IPS DF 4.7 (cell line): ENCODE measurements around the gene PDE1A.

Source experiments
- DNase-seq: peaks from one replicate; pipeline ENCODE4 v3.0.0-alpha.2; 2013; ENCODE audit warnings: low spot score; ENCODE audit errors: extremely low read depth

PDE1A gene

GRCh38 chr2:182210669-182211068, 216.2 kb downstream of the PDE1A start:
- no peak for DNase-seq

- DNase-seq, result no peak
These were observed 218.4 kb downstream of the PDE1A start for GRCh38 chr2:182208421-182208820.

- DNase-seq, result no peak
These were observed 219.6 kb downstream of the PDE1A start for GRCh38 chr2:182207049-182207746.

- DNase-seq, result no peak
These were observed 229.3 kb downstream of the PDE1A start for GRCh38 chr2:182197529-182197928.

- no peak for DNase-seq
These were observed 233.5 kb downstream of the PDE1A start for GRCh38 chr2:182193291-182193690.

GRCh38 chr2:182191061-182191460, 235.8 kb downstream of the PDE1A start:
- no peak for DNase-seq

GRCh38 chr2:182187130-182187529, 239.7 kb downstream of the PDE1A start:
- no peak for DNase-seq

GRCh38 chr2:182186132-182186735, 240.6 kb downstream of the PDE1A start:
- DNase-seq, result no peak

GRCh38 chr2:182182436-182182835, 244.4 kb downstream of the PDE1A start:
- DNase-seq, result no peak

GRCh38 chr2:182181381-182181780, 245.5 kb downstream of the PDE1A start:
- DNase-seq, result no peak

GRCh38 chr2:182179176-182179575, 247.7 kb downstream of the PDE1A start:
- DNase-seq, result no peak

- DNase-seq, result no peak
These were observed 252.8 kb downstream of the PDE1A start for GRCh38 chr2:182173944-182174622.

GRCh38 chr2:182170341-182170740, 256.5 kb downstream of the PDE1A start:
- no peak for DNase-seq

GRCh38 chr2:182167882-182168281, 259.0 kb downstream of the PDE1A start:
- DNase-seq, result no peak

- no peak for DNase-seq
These were observed 260.0 kb downstream of the PDE1A start for GRCh38 chr2:182166841-182167240.

GRCh38 chr2:182166406-182166805, 260.4 kb downstream of the PDE1A start:
- DNase-seq, result no peak

- DNase-seq, result no peak
These were observed 261.6 kb downstream of the PDE1A start for GRCh38 chr2:182165202-182165601.

GRCh38 chr2:182164686-182165085, 262.1 kb downstream of the PDE1A start:
- DNase-seq, result no peak

GRCh38 chr2:182163878-182164277, 263.0 kb downstream of the PDE1A start:
- no peak for DNase-seq

GRCh38 chr2:182148344-182148743, 278.5 kb downstream of the PDE1A start:
- no peak for DNase-seq

GRCh38 chr2:182144776-182145165, 282.1 kb downstream of the PDE1A start:
- DNase-seq, result no peak

GRCh38 chr2:182144041-182144775, 282.6 kb downstream of the PDE1A start:
- no peak for DNase-seq
